ENCODE data around the gene POLE. TPM values are rescaled to one million over a fixed set of nuclear protein-coding genes. Genes with fewer than 3 reads are reported as not detected.

The POLE gene
- total RNA-seq, 1 experiment from 2014 or later: 167 TPM

GRCh38 chr12:132669166-132669879 is 17.8 kb downstream of the POLE start:
- Mint-ChIP-seq H3K27ac (ENCODE audit: unreplicated experiment) (no peak overlapping the region), H3K36me3 (ENCODE audit: insufficient read depth, unreplicated experiment) (peaks cover 99% of the 10 kb centered on the region), H3K9me3 (ENCODE audit: unreplicated experiment) (no peaks in the 10 kb centered on the region), H3K27me3 (ENCODE audit: insufficient read depth, unreplicated experiment) (no peaks in the 10 kb centered on the region), H3K4me3 (ENCODE audit: unreplicated experiment) (no peak overlapping the region), H3K4me1 (ENCODE audit: low read depth, unreplicated experiment) (no peaks in the 10 kb centered on the region)
- Histone ChIP-seq H3K27me3 (replicated peaks; ENCODE audit: control insufficient read depth, insufficient read depth, low read length) (no peaks in the 10 kb centered on the region), H3K36me3 (ENCODE audit: control insufficient read depth, insufficient read depth, low read length) (no peaks in the 10 kb centered on the region; the same call in none of the 2 replicates), H3K4me3 (ENCODE audit: low read depth, low read length) (no peak overlapping the region), H3K4me1 (no peaks in the 10 kb centered on the region), H3K9me3 (no peaks in the 10 kb centered on the region)
- intact Hi-C loops (cut with micrococcal nuclease; ENCODE audit: unreplicated experiment): no loop called here
- TF ChIP-seq CTCF (IDR thresholded peaks at IDR 0.05; ENCODE audit: insufficient read depth in 1 of 2, low read depth in 1 of 2, low read length in 1 of 2, severe bottlenecking in 1 of 2, unreplicated experiment in 1 of 2): no peak
- ChIA-PET CTCF (no interaction called here), POLR2A (no interaction called here)
- no peak for DNase-seq
- no TSS peak for BruUV-seq (replicated peaks)

- Mint-ChIP-seq H3K27me3 (ENCODE audit: insufficient read depth, unreplicated experiment) (no peaks in the 10 kb centered on the region), H3K4me1 (ENCODE audit: low read depth, unreplicated experiment) (no peaks in the 10 kb centered on the region), H3K4me3 (ENCODE audit: unreplicated experiment) (no peak overlapping the region), H3K27ac (ENCODE audit: unreplicated experiment) (no peak overlapping the region), H3K9me3 (ENCODE audit: unreplicated experiment) (no peaks in the 10 kb centered on the region), H3K36me3 (ENCODE audit: insufficient read depth, unreplicated experiment) (peaks cover 92% of the 10 kb centered on the region)
- POLR2A ChIA-PET: no interaction called here
- no peaks in the 10 kb centered on the region for H3K9me3 ChIP-seq
- no peaks in the 10 kb centered on the region; the same call in none of the 2 replicates for H3K36me3 ChIP-seq (ENCODE audit: control insufficient read depth, insufficient read depth, low read length)
- CTCF ChIA-PET: no interaction called here
- no peak for TF ChIP-seq CTCF (IDR thresholded peaks at IDR 0.05; ENCODE audit: insufficient read depth in 1 of 2, low read depth in 1 of 2, low read length in 1 of 2, severe bottlenecking in 1 of 2, unreplicated experiment in 1 of 2)
- no peaks in the 10 kb centered on the region for H3K4me1 ChIP-seq
- no TSS peak for BruUV-seq (replicated peaks)
- H3K27me3 ChIP-seq (replicated peaks; ENCODE audit: control insufficient read depth, insufficient read depth, low read length): no peaks in the 10 kb centered on the region
- intact Hi-C loops (cut with micrococcal nuclease; ENCODE audit: unreplicated experiment): no loop called here
- no peak for DNase-seq
- no peak overlapping the region for H3K4me3 ChIP-seq (ENCODE audit: low read depth, low read length)
These were observed 18.7 kb downstream of the POLE start for GRCh38 chr12:132668191-132669088.

- intact Hi-C loops (cut with micrococcal nuclease; ENCODE audit: unreplicated experiment): no loop called here
- Mint-ChIP-seq H3K27me3 (ENCODE audit: insufficient read depth, unreplicated experiment) (no peaks in the 10 kb centered on the region), H3K9me3 (ENCODE audit: unreplicated experiment) (no peaks in the 10 kb centered on the region), H3K36me3 (ENCODE audit: insufficient read depth, unreplicated experiment) (peaks cover 85% of the 10 kb centered on the region), H3K4me3 (ENCODE audit: unreplicated experiment) (no peak overlapping the region), H3K4me1 (ENCODE audit: low read depth, unreplicated experiment) (no peaks in the 10 kb centered on the region), H3K27ac (ENCODE audit: unreplicated experiment) (no peak overlapping the region)
- no peak for TF ChIP-seq CTCF (IDR thresholded peaks at IDR 0.05; ENCODE audit: insufficient read depth in 1 of 2, low read depth in 1 of 2, low read length in 1 of 2, severe bottlenecking in 1 of 2, unreplicated experiment in 1 of 2)
- peaks cover 1% of the 10 kb centered on the region for H3K36me3 ChIP-seq (ENCODE audit: control insufficient read depth, insufficient read depth, low read length)
- H3K27me3 ChIP-seq (replicated peaks; ENCODE audit: control insufficient read depth, insufficient read depth, low read length): no peaks in the 10 kb centered on the region
- ChIA-PET CTCF (no interaction called here), POLR2A (no interaction called here)
- BruUV-seq (replicated peaks): no TSS peak
- DNase-seq: no peak
- H3K4me3 ChIP-seq (ENCODE audit: low read depth, low read length): no peak overlapping the region
- no peaks in the 10 kb centered on the region for H3K4me1 ChIP-seq
- H3K9me3 ChIP-seq: no peaks in the 10 kb centered on the region
These were observed 21.3 kb downstream of the POLE start for GRCh38 chr12:132665794-132666193.

Data from Caco-2 (cell line).